Fibroblast of lung (primary cell): ENCODE data around the gene NSUN3. TPM values are rescaled to one million over a fixed set of nuclear protein-coding genes. Genes with fewer than 3 reads are reported as not detected.

Experiments used
- DNase-seq, 2 donors: peaks; one replicate each; pipeline versions ENCODE4 v3.0.0 to v3.0.0-alpha.2; 2010; ENCODE audit warnings: low read depth in 2 of 2
- H2AFZ ChIP-seq: 2 replicates; pipeline ENCODE4 v1.5.1; 2012; ENCODE audit warnings: low read length, control low read depth, inconsistent platforms
- H3K27ac ChIP-seq: 2 replicates; pipeline ENCODE4 v1.5.1; 2011; ENCODE audit warnings: low read length, control low read depth; ENCODE audit not compliant: insufficient read depth
- H3K27me3 ChIP-seq: 2 replicates; pipeline ENCODE4 v1.5.1; 2011; ENCODE audit warnings: mild to moderate bottlenecking, low read length; ENCODE audit not compliant: control insufficient read depth, insufficient read depth
- H3K36me3 ChIP-seq: 2 replicates; pipeline ENCODE4 v1.5.1; 2011; ENCODE audit warnings: low read length; ENCODE audit not compliant: control insufficient read depth, insufficient read depth
- H3K4me1 ChIP-seq: 2 replicates; pipeline ENCODE4 v1.5.1; 2011; ENCODE audit warnings: low read length; ENCODE audit not compliant: control insufficient read depth, insufficient read depth; ENCODE audit errors: extremely low read depth
- H3K4me2 ChIP-seq: 2 replicates; pipeline ENCODE4 v1.5.1; 2011; ENCODE audit warnings: low read length, control low read depth; ENCODE audit not compliant: insufficient read depth; ENCODE audit errors: extremely low read depth
- H3K4me3 ChIP-seq, 4 experiments: fragments of 200-600 bp in 1 of 4; sonication (generic) in 1 of 4; replicated peaks in 1 of 4; 2 replicates each; pipeline ENCODE4 v1.5.1; 2011 to 2016; ENCODE audit warnings: low read length in 4 of 4, low read depth in 3 of 4, mild to moderate bottlenecking in 3 of 4, control low read depth in 2 of 4, inconsistent platforms in 1 of 4, mixed read lengths in 1 of 4; ENCODE audit not compliant: insufficient read depth in 1 of 4; ENCODE audit errors: control extremely low read depth in 1 of 4
- H3K79me2 ChIP-seq: 2 replicates; pipeline ENCODE4 v1.5.1; 2012; ENCODE audit warnings: mild to moderate bottlenecking, low read length, inconsistent platforms; ENCODE audit not compliant: control insufficient read depth, insufficient read depth
- H3K9ac ChIP-seq: 2 replicates; pipeline ENCODE4 v1.5.1; 2011; ENCODE audit warnings: mild to moderate bottlenecking, low read length, control low read depth; ENCODE audit not compliant: insufficient read depth
- H3K9me3 ChIP-seq: 2 replicates; pipeline ENCODE4 v1.5.1; 2012; ENCODE audit warnings: low read depth, low read length; ENCODE audit not compliant: control insufficient read depth, insufficient read depth
- H4K20me1 ChIP-seq: 2 replicates; pipeline ENCODE4 v1.5.1; 2011; ENCODE audit warnings: low read length; ENCODE audit not compliant: control insufficient read depth, insufficient read depth; ENCODE audit errors: extremely low read depth
- CTCF ChIP-seq, 2 donors: IDR thresholded peaks in 1 of 2; conservative IDR thresholded peaks in 1 of 2; 1 replicate in 1 of 2; 2 replicates in 1 of 2; pipeline ENCODE4 v1.5.1; 2011 to 2012; ENCODE audit warnings: low read length in 2 of 2, control low read depth in 1 of 2, inconsistent platforms in 1 of 2, low read depth in 1 of 2, mild to moderate bottlenecking in 1 of 2
- EZH2 ChIP-seq: IDR thresholded peaks from 2 replicates; pipeline ENCODE4 v1.5.1; 2012; ENCODE audit warnings: low read length, control low read depth, mild to moderate bottlenecking; ENCODE audit errors: missing control alignments
- polyA plus RNA-seq, 2 donors: library from polyadenylated mRNA; depleted of rRNA in 1 of 2; stranded (reverse) in 1 of 2; unstranded in 1 of 2; fragments of >200 nt; gene quantifications; 2 replicates each; pipeline ENCODE4 v1.2.1, GENCODE V29; 2011 to 2012; ENCODE audit warnings: missing spikeins in 1 of 2
- total RNA-seq: library from RNA; depleted of rRNA; stranded (reverse); fragments of >200 nt; gene quantifications from 2 replicates; pipeline ENCODE4 v1.2.1, GENCODE V29; 2014

Gene NSUN3
- total and polyA plus RNA-seq, 2 donors (not counting 1 experiment from before 2014, with no cell fraction given) = 6.2 to 23.1 TPM

DNA sequence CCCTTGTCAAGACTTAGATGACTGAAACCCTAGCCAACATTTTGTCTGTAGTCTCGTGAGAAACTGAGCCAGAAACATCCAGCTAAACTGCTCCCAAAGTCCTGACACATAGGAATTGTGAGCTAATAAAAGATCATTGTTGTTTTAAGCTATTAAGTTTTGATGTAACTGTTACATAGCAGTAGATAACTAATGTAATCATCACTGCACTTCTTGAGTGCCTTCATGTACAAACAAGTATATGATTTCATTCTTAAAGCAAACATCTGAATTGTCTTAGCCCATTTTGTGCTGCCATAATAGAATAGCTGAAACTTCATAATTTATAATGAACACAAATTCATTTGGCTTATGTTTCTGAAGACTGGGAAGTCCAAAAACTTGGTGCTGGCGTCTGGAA, 87.3 kb downstream of the NSUN3 start:
- no peaks in the 10 kb centered on the region for H4K20me1 ChIP-seq
- no peak overlapping the region for H3K27ac ChIP-seq
- no peaks in the 10 kb centered on the region for H3K9me3 ChIP-seq
- H3K79me2 ChIP-seq = no peaks in the 10 kb centered on the region
- DNase-seq = no peak
- H3K36me3 ChIP-seq = no peaks in the 10 kb centered on the region
- H3K4me2 ChIP-seq = no peak overlapping the region
- H2AFZ ChIP-seq = no peak overlapping the region
- TF ChIP-seq EZH2 = no peak
- TF ChIP-seq CTCF (conservative IDR thresholded peaks at IDR 0.05 in 1 of 2, IDR thresholded peaks at IDR 0.05 in 1 of 2; ENCODE audit: low read depth in 1 of 2, low read length in 2 of 2) = no peak
- no peak overlapping the region for H3K9ac ChIP-seq
- H3K27me3 ChIP-seq = no peaks in the 10 kb centered on the region
- no peaks in the 10 kb centered on the region for H3K4me1 ChIP-seq
- no peak overlapping the region for H3K4me3 ChIP-seq

GRCh38 chr3:94156626-94157025, 93.8 kb downstream of the NSUN3 start:
- TF ChIP-seq CTCF (conservative IDR thresholded peaks at IDR 0.05 in 1 of 2, IDR thresholded peaks at IDR 0.05 in 1 of 2; ENCODE audit: low read depth in 1 of 2, low read length in 2 of 2) (no peak), EZH2 (no peak)
- Histone ChIP-seq H3K9me3 (no peaks in the 10 kb centered on the region), H3K9ac (no peak overlapping the region), H2AFZ (no peak overlapping the region), H3K27me3 (no peaks in the 10 kb centered on the region), H3K79me2 (no peaks in the 10 kb centered on the region), H3K36me3 (no peaks in the 10 kb centered on the region), H3K4me3 (no peak overlapping the region), H3K4me1 (no peaks in the 10 kb centered on the region), H4K20me1 (no peaks in the 10 kb centered on the region), H3K4me2 (no peak overlapping the region), H3K27ac (no peak overlapping the region)
- DNase-seq = no peak

GRCh38 chr3:94158512-94158911, 95.7 kb downstream of the NSUN3 start:
- no peaks in the 10 kb centered on the region for H3K36me3 ChIP-seq
- H2AFZ ChIP-seq = no peak overlapping the region
- no peaks in the 10 kb centered on the region for H3K79me2 ChIP-seq
- TF ChIP-seq CTCF (conservative IDR thresholded peaks at IDR 0.05 in 1 of 2, IDR thresholded peaks at IDR 0.05 in 1 of 2; ENCODE audit: low read depth in 1 of 2, low read length in 2 of 2) = no peak
- TF ChIP-seq EZH2 = no peak
- H3K4me2 ChIP-seq = no peak overlapping the region
- H3K27me3 ChIP-seq = no peaks in the 10 kb centered on the region
- no peaks in the 10 kb centered on the region for H3K9me3 ChIP-seq
- no peak overlapping the region for H3K4me3 ChIP-seq
- no peaks in the 10 kb centered on the region for H4K20me1 ChIP-seq
- H3K9ac ChIP-seq = no peak overlapping the region
- no peak overlapping the region for H3K27ac ChIP-seq
- no peak for DNase-seq
- no peaks in the 10 kb centered on the region for H3K4me1 ChIP-seq
